Stomach (tissue), 4 donors: ENCODE results near the gene NOXA1.

Experiments used
- CTCF ChIP-seq, 7 experiments: fragments of 450-650 bp in 4 of 7; fragments of 200-600 bp in 3 of 7; sonication (generic) in 3 of 7; IDR thresholded peaks; one replicate each; pipeline ENCODE4 v1.5.1; 2016 to 2019; ENCODE audit warnings: antibody characterized with exemption in 7 of 7, control low read depth in 2 of 7, mild to moderate bottlenecking in 1 of 7
- POLR2A ChIP-seq, 4 donors: fragments of 450-650 bp; IDR thresholded peaks; one replicate each; pipeline ENCODE4 v1.6.1; 2016; ENCODE audit warnings: antibody characterized with exemption in 4 of 4, control low read depth in 2 of 4, mild to moderate bottlenecking in 1 of 4, moderate library complexity in 1 of 4
- POLR2AphosphoS5 ChIP-seq, 3 donors: sonication (generic); formaldehyde crosslinking; IDR thresholded peaks; one replicate each; pipeline ENCODE4 v1.6.1; 2016; ENCODE audit warnings: antibody characterized with exemption in 3 of 3

DNA sequence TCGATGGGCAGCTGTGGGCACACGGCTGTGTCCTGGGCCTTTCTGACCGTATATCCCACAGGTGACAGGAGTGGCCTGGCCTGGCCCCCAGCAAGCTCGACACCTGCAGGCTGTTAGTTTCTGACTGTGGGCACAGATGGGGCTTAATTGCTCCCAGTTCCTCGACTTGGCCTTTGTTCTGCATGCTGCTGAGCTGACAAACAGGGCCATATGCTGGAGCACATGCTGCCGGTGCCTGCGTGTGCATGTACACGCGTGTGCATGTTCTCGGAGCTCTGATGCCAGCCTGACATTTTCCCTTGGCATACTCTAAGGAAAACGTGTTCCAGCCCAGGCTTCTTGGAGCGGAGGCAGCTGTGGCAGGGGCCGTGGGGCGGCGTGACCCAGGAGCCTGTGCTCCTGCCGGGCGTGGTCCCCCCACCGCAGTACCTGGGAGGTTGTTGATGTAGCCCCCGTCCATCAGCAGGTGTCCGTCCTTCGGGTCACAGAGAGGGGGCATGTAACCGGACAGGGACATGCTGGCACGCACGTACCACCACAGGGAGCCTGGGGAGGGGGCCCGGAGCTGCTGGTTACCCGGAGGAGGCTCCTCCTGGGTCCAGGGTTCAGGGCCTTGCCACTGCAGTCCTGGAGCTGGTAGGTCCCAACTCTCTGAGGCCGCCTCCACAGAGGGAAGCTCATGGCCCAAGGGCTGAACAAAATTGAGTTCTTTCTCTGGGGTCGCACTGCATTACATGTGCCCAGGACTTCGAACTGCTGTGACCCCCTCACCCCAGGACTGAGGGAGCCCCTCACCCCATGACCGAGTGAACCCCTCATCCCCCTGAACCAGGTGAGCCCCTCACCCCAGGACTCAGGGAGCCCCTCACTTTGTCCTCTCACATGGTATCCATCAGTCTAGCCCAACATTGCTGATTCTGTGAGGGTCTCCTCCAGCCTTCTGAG lies 40.1 kb downstream of the NOXA1 start:
- no peak for TF ChIP-seq CTCF (IDR thresholded peaks at IDR 0.05)
- TF ChIP-seq POLR2AphosphoS5 (IDR thresholded peaks at IDR 0.05), result no peak
- no peak for TF ChIP-seq POLR2A (IDR thresholded peaks at IDR 0.05)
